H1 (cell line): ENCODE measurements around the gene TRIM47. TPM values are rescaled to one million over a fixed set of nuclear protein-coding genes. Genes with fewer than 3 reads are reported as not detected.

Experiments used
- CTCF ChIA-PET: fragments of 300-600 bp; sonication (Branson Sonifier 250); formaldehyde crosslinking; loops from one replicate; lab custom pipeline; 2021; ENCODE audit not compliant: partially characterized antibody; lab: Charles Lee
- POLR2A ChIA-PET: fragments of 300-600 bp; sonication (Branson Sonifier 250); formaldehyde crosslinking; loops from one replicate; lab custom pipeline; 2021; ENCODE audit warnings: inconsistent platforms; ENCODE audit not compliant: partially characterized antibody; lab: Charles Lee
- DNase-seq, 2 experiments: peaks; one replicate each; pipeline versions ENCODE4 v3.0.0 to v3.0.0-alpha.2; 2010 to 2022; ENCODE audit warnings: low spot score in 2 of 2, low read depth in 1 of 2, mixed read lengths in 1 of 2
- FAIRE-seq: peaks from 2 replicates; lab custom pipeline; 2011; peaks lifted over from hg19 to GRCh38; lab: Jason Lieb, UNC
- H2AFZ ChIP-seq: 2 replicates; pipeline ENCODE4 v1.8.1; 2012; ENCODE audit warnings: low read length, inconsistent platforms
- H2AK5ac ChIP-seq: 2 replicates; pipeline ENCODE4 v1.6.1; 2013; ENCODE audit warnings: low read depth, low read length
- H2BK120ac ChIP-seq: replicated peaks from 2 replicates; pipeline ENCODE3; 2013; ENCODE audit warnings: low read depth, low read length, inconsistent platforms
- H2BK12ac ChIP-seq: 2 replicates; pipeline ENCODE4 v1.6.1; 2013; ENCODE audit warnings: low read depth, low read length
- H2BK15ac ChIP-seq: 2 replicates; pipeline ENCODE4 v1.6.1; 2013; ENCODE audit warnings: low read length
- H2BK20ac ChIP-seq: 2 replicates; pipeline ENCODE4 v1.6.1; 2013; ENCODE audit warnings: low read length
- H2BK5ac ChIP-seq: 2 replicates; pipeline ENCODE4 v1.6.1; 2013; ENCODE audit warnings: low read depth, low read length
- H3K14ac ChIP-seq: 2 replicates; pipeline ENCODE4 v1.6.1; 2013; ENCODE audit warnings: inconsistent platforms; ENCODE audit not compliant: insufficient read length
- H3K18ac ChIP-seq: 2 replicates; pipeline ENCODE4 v1.6.1; 2013; ENCODE audit warnings: low read length; ENCODE audit errors: extremely low read depth
- H3K23ac ChIP-seq: 2 replicates; pipeline ENCODE4 v1.6.1; 2013; ENCODE audit warnings: inconsistent platforms; ENCODE audit not compliant: insufficient read length
- H3K23me2 ChIP-seq: 2 replicates; pipeline ENCODE4 v1.6.1; 2013; ENCODE audit warnings: low read depth, low read length
- H3K27ac ChIP-seq: 2 replicates; pipeline ENCODE4 v1.6.1; 2011; ENCODE audit warnings: low read depth, low read length, inconsistent platforms
- H3K27me3 ChIP-seq, 4 experiments: replicated peaks in 1 of 4; 1 replicate in 1 of 4; 2 replicates in 3 of 4; pipeline versions ENCODE4 v1.6.1 to v1.8.1; 2011 to 2013; ENCODE audit warnings: low read length in 3 of 4, mild to moderate bottlenecking in 3 of 4, inconsistent platforms in 2 of 4, mixed read lengths in 2 of 4, moderate library complexity in 1 of 4; ENCODE audit not compliant: control insufficient read depth in 3 of 4, insufficient read depth in 3 of 4; ENCODE audit errors: extremely low read depth in 1 of 4
- H3K36me3 ChIP-seq, 4 experiments: 2 replicates each; pipeline versions ENCODE4 v1.6.1 to v1.8.1; 2011 to 2013; ENCODE audit warnings: mild to moderate bottlenecking in 4 of 4, low read length in 3 of 4, moderate library complexity in 2 of 4, control low read depth in 1 of 4, inconsistent platforms in 1 of 4; ENCODE audit not compliant: insufficient read depth in 4 of 4, control insufficient read depth in 2 of 4
- H3K4ac ChIP-seq: replicated peaks from 2 replicates; pipeline ENCODE3; 2013; ENCODE audit warnings: low read length, low read depth, mixed read lengths, inconsistent platforms; ENCODE audit not compliant: insufficient read length
- H3K4me1 ChIP-seq, 4 experiments: replicated peaks in 1 of 4; 1 replicate in 1 of 4; 2 replicates in 3 of 4; pipeline versions ENCODE4 v1.6.1 to v1.8.1; 2011 to 2013; ENCODE audit warnings: low read length in 3 of 4, inconsistent platforms in 2 of 4, mixed read lengths in 1 of 4; ENCODE audit not compliant: insufficient read depth in 4 of 4, control insufficient read depth in 3 of 4
- H3K4me2 ChIP-seq, 2 experiments: 2 replicates each; pipeline versions ENCODE4 v1.6.1 to v1.8.1; 2011 to 2013; ENCODE audit warnings: low read depth in 2 of 2, low read length in 2 of 2, control low read depth in 1 of 2, inconsistent platforms in 1 of 2, mild to moderate bottlenecking in 1 of 2; ENCODE audit not compliant: insufficient read depth in 1 of 2
- H3K4me3 ChIP-seq, 4 experiments: fragments of 200-600, 300-600 bp in 1 of 4; sonication (generic), shearing (Covaris generic), sonication (Bioruptor Twin) in 1 of 4; 2 replicates each; pipeline versions ENCODE4 v1.5.1 to v1.8.1; 2011 to 2016; ENCODE audit warnings: low read length in 4 of 4, low read depth in 3 of 4, control low read depth in 2 of 4, inconsistent platforms in 2 of 4, mild to moderate bottlenecking in 2 of 4, mixed read lengths in 1 of 4, moderate library complexity in 1 of 4; ENCODE audit not compliant: insufficient read depth in 2 of 4; ENCODE audit errors: extremely low read depth in 1 of 4
- H3K56ac ChIP-seq: replicated peaks from 2 replicates; pipeline ENCODE3; 2013; ENCODE audit warnings: low read depth, mild to moderate bottlenecking, mixed read lengths, low read length, inconsistent platforms; ENCODE audit not compliant: insufficient read length
- H3K79me1 ChIP-seq: 2 replicates; pipeline ENCODE4 v1.6.1; 2013; ENCODE audit warnings: low read depth, low read length, control low read depth
- H3K79me2 ChIP-seq, 2 experiments: 2 replicates each; pipeline versions ENCODE4 v1.6.1 to v1.8.1; 2012 to 2013; ENCODE audit warnings: low read length in 2 of 2, mild to moderate bottlenecking in 2 of 2, inconsistent platforms in 1 of 2; ENCODE audit not compliant: insufficient read depth in 2 of 2, control insufficient read depth in 1 of 2
- H3K9ac ChIP-seq, 4 experiments: replicated peaks in 1 of 4; 1 replicate in 1 of 4; 2 replicates in 3 of 4; pipeline versions ENCODE4 v1.6.1 to v1.8.1; 2011 to 2013; ENCODE audit warnings: low read depth in 3 of 4, low read length in 3 of 4, control low read depth in 2 of 4, mild to moderate bottlenecking in 2 of 4, moderate library complexity in 2 of 4, inconsistent platforms in 1 of 4; ENCODE audit errors: extremely low read depth in 1 of 4
- H3K9me3 ChIP-seq, 2 experiments: 2 replicates each; pipeline versions ENCODE4 v1.6.1 to v1.8.1; 2012 to 2013; ENCODE audit warnings: mild to moderate bottlenecking in 2 of 2, moderate library complexity in 2 of 2, control low read depth in 1 of 2, inconsistent platforms in 1 of 2, low read depth in 1 of 2, low read length in 1 of 2, mixed read lengths in 1 of 2; ENCODE audit not compliant: insufficient read depth in 2 of 2
- H4K20me1 ChIP-seq, 2 experiments: replicated peaks in 1 of 2; 2 replicates each; pipeline versions ENCODE3 to v1.8.1; 2011 to 2013; ENCODE audit warnings: inconsistent platforms in 2 of 2, low read length in 2 of 2, mild to moderate bottlenecking in 1 of 2; ENCODE audit not compliant: insufficient read depth in 2 of 2, control insufficient read depth in 1 of 2
- H4K5ac ChIP-seq: 2 replicates; pipeline ENCODE4 v1.6.1; 2013; ENCODE audit warnings: low read length, low read depth, mixed read lengths, inconsistent platforms; ENCODE audit not compliant: insufficient read length
- H4K8ac ChIP-seq: 2 replicates; pipeline ENCODE4 v1.8.0; 2013; ENCODE audit warnings: mild to moderate bottlenecking, moderate library complexity, low read length, inconsistent platforms; ENCODE audit not compliant: insufficient read depth; ENCODE audit errors: extremely low read depth
- H4K91ac ChIP-seq: replicated peaks from 2 replicates; pipeline ENCODE3; 2013; ENCODE audit warnings: low read length, mixed read lengths, inconsistent platforms; ENCODE audit not compliant: insufficient read length
- RNF2 ChIP-seq: fragments of 200-900, 300-1000 bp; sonication (generic); IDR thresholded peaks from 2 replicates; pipeline ENCODE4 v1.7.1; 2016; ENCODE audit warnings: borderline replicate concordance, low read depth, mild to moderate bottlenecking, antibody characterized with exemption, low read length; ENCODE audit not compliant: poor library complexity, severe bottlenecking; ENCODE audit errors: missing control alignments
- WGBS, 2 experiments: shearing (Covaris generic) in 1 of 2; methylation state at CpG; one replicate each; pipeline versions ENCODE4 v1.1.6 to v1.1.7; 2013 to 2015; ENCODE audit warnings: low lambda C conversion rate in 2 of 2, mixed read lengths in 2 of 2, inconsistent platforms in 1 of 2, low coverage in 1 of 2, missing lambda C conversion rate in 1 of 2; ENCODE audit not compliant: insufficient replicate concordance in 2 of 2, insufficient coverage in 1 of 2, insufficient read length in 1 of 2; ENCODE audit errors: extremely low coverage in 1 of 2, missing lambda C conversion rate in 1 of 2; 5-methylcytosine and 5-hydroxymethylcytosine counted together
- polyA plus RNA-seq, 7 experiments: library from polyadenylated mRNA; depleted of rRNA in 3 of 7; stranded (reverse) in 5 of 7; unstranded in 2 of 7; fragments of >200 nt in 5 of 7; fragments of 200-250 nt in 2 of 7; gene quantifications; 1 replicate in 5 of 7; 2 replicates in 1 of 7; 4 replicates in 1 of 7; pipeline versions ENCODE4 v1.2.1 to v1.2.3, GENCODE V29; 2011 to 2013; ENCODE audit warnings: missing spikeins in 2 of 7, mixed read lengths in 2 of 7
- total RNA-seq: library from RNA; stranded (reverse); fragmentation: NEBNext Ultra II Directional; extraction: Animal tissue kit (Norgen Biotek cat#: 25700); gene quantifications from 2 replicates; pipeline ENCODE4 v1.2.1, GENCODE V29; 2021

TRIM47 gene
- total and polyA plus RNA-seq, 2 of the 8 experiments (the other 6 are each of a cell fraction or from before 2014, with no cell fraction given), result 6.3 to 6.4 TPM

DNA sequence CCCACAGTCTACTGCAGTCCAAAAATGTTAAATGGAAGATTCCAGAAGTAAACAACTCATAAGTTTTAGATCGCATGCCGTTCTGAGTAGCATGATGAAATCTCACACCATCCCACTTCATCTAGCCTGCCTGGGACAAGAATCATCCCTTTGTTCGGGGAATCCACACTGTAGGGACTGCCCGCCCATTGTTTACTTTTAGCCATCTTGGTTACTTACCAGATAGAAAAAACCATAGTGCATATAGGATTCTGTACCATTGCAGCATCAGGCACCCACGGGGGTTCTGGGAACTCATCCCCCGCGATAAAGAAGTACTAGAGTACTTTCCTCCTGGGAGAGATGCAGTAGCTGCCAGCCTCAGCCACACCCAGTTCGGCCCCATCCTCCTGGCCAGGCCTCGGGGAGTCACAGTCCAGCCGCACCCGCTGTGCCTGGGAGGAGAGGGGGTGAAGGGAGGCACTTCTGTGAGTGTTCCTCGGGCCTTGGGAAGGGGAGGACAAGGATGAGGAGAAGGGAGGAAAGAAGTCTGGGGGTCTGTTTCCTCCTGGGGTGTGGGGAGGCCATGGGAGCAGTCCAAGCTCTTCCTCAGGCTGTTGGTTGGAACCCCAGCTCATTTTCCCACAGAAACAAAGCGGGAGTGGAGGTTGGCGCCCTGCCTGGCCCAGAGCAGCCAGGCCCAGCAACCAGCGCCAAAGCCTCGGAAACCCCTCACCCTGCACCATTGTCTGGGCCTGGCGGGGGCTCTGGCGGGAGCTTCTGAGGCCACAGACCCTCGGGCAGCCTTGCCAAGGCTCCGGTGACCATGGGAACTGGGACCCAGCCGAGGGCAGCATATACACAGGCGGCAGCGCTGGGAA is 8.9 kb downstream of the TRIM47 start:
- Histone ChIP-seq H3K36me3 (no peaks in the 10 kb centered on the region), H3K27ac (no peak overlapping the region), H2BK15ac (0 out of 2 replicates have a peak overlapping the region, but pooled peaks have one; percentile 18), H3K27me3 (no peaks in the 10 kb centered on the region), H3K4me3 (no peak overlapping the region), H3K23ac (no peak overlapping the region), H4K5ac (no peak overlapping the region), H3K14ac (no peak overlapping the region), H2BK12ac (peak overlapping the region; percentile 35; the same call in 1 of the 2 replicates), H3K9ac (no peak overlapping the region), H2AFZ (no peak overlapping the region), H2BK120ac (no peak overlapping the region), H3K4me1 (peaks cover 0 to 6% (median 2%) of the 10 kb centered on the region in 4 experiments; a peak in 5 of 7 replicates), H3K79me2 (no peaks in the 10 kb centered on the region), H3K79me1 (no peaks in the 10 kb centered on the region), H4K91ac (no peak overlapping the region), H3K9me3 (no peaks in the 10 kb centered on the region), H2BK20ac (no peak overlapping the region), H3K23me2 (no peaks in the 10 kb centered on the region; the same call in 1 of the 2 replicates), H4K20me1 (no peaks in the 10 kb centered on the region), H3K18ac (no peak overlapping the region), H4K8ac (peak overlapping the region; percentile 35; the same call in 1 of the 2 replicates)
- DNase-seq (no peak), FAIRE-seq (no peak)
- WGBS, 2 experiments, result 89% methylated on average over 21 of the region's 23 CpGs; no CpG with 5 or more reads in 1 of the 2 experiments
- CTCF ChIA-PET, result interaction anchor here (0.6 to 11.3 kb wide), 5 partner anchors 8 to 321 kb away, joined by 3 to 157 read pairs (median 5); partner anchors contain the start of gene WBP2
- TF ChIP-seq RNF2, result no peak
- TF ChIP-seq, all 59 proteins: peak for 0
- H3K4me2 ChIP-seq, result no peak overlapping the region
- H3K56ac ChIP-seq, result no peak overlapping the region
- H2AK5ac ChIP-seq, result no peak overlapping the region
- POLR2A ChIA-PET, result interaction anchor here (0.7 to 2.1 kb wide), 8 partner anchors 9 to 101 kb away, joined by 3 to 16 read pairs (median 3); partner anchors contain the start of gene TRIM65
- peak overlapping the region; percentile 2 for H3K4ac ChIP-seq
- peak overlapping the region; percentile 82 for H2BK5ac ChIP-seq
